ENCODE results near the gene SYT6.

DNA sequence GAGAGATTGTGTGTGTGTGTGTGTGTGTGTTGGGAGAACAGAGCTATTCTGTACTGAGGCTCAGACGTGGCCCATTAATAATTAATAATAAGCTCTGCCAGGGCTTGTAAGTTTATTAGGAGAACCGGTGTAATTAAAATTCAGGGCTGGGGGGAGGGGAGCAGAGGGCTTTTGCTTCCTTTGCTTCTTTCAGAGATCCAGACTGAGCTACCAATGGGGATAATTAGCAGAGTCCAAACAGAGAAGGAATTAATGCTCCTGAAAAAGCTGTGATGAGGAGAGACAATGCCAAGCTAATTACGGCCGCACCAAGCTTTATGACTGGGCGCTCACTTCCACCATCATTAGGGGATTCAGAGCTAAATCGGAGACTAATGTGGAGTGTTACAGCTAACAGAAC lies 4.5 kb downstream of the SYT6 start:
- TF ChIP-seq, protein P1, sequence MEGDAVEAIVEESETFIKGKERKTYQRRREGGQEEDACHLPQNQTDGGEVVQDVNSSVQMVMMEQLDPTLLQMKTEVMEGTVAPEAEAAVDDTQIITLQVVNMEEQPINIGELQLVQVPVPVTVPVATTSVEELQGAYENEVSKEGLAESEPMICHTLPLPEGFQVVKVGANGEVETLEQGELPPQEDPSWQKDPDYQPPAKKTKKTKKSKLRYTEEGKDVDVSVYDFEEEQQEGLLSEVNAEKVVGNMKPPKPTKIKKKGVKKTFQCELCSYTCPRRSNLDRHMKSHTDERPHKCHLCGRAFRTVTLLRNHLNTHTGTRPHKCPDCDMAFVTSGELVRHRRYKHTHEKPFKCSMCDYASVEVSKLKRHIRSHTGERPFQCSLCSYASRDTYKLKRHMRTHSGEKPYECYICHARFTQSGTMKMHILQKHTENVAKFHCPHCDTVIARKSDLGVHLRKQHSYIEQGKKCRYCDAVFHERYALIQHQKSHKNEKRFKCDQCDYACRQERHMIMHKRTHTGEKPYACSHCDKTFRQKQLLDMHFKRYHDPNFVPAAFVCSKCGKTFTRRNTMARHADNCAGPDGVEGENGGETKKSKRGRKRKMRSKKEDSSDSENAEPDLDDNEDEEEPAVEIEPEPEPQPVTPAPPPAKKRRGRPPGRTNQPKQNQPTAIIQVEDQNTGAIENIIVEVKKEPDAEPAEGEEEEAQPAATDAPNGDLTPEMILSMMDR (IDR thresholded peaks at IDR 0.05): no peak
- no peak for TF ChIP-seq POLR2A (IDR thresholded peaks at IDR 0.05)
- no peak for TF ChIP-seq EP300 (IDR thresholded peaks at IDR 0.05)
